ENCODE results near the gene TPGS1. TPM values are rescaled to one million over a fixed set of nuclear protein-coding genes. Genes with fewer than 3 reads are reported as not detected.

TPGS1 gene
- total RNA-seq, 2 donors from 2014 or later: 34.5 to 62.0 TPM

GRCh38 chr19:470701-471100 is 36.6 kb upstream of the TPGS1 start:
- intact Hi-C loops (cut with DNase I): no loop called here
- Histone ChIP-seq H3K4me1 (no peaks in the 10 kb centered on the region), H3K27me3 (no peaks in the 10 kb centered on the region), H3K27ac (no peak overlapping the region), H3K9me3 (no peaks in the 10 kb centered on the region), H3K4me3 (no peak overlapping the region), H3K36me3 (replicated peaks in 1 of 2; ENCODE audit: insufficient read depth in 1 of 2, low read depth in 2 of 2) (no peaks in the 10 kb centered on the region)
- TF ChIP-seq POLR2A (IDR thresholded peaks at IDR 0.05) (no peak), CTCF (IDR thresholded peaks at IDR 0.05) (no peak)
- ATAC-seq: no peak
- 88% methylated on average over 5 to 18 of the region's 20 CpGs for WGBS, 2 donors
- DNase-seq: no peak

- WGBS, 2 donors: 72 to 74% methylated on average over 15 to 23 of the region's 23 CpGs
- intact Hi-C loops (cut with DNase I): no loop called here
Measured at GRCh38 chr19:472005-472858, 35.1 kb upstream of the TPGS1 start.

GRCh38 chr19:474126-475078 is 32.9 kb upstream of the TPGS1 start:
- no peak overlapping the region for H3K27ac ChIP-seq
- no peak for ATAC-seq

More at GRCh38 chr19:472005-472858, 35.1 kb upstream of the TPGS1 start:
- Histone ChIP-seq H3K4me1 (no peaks in the 10 kb centered on the region), H3K4me3 (no peak overlapping the region), H3K36me3 (replicated peaks in 1 of 2; ENCODE audit: insufficient read depth in 1 of 2, low read depth in 2 of 2) (no peaks in the 10 kb centered on the region), H3K27ac (no peak overlapping the region), H3K27me3 (no peaks in the 10 kb centered on the region), H3K9me3 (no peaks in the 10 kb centered on the region)
- DNase-seq: no peak
- no peak for ATAC-seq
- no peak for TF ChIP-seq CTCF (IDR thresholded peaks at IDR 0.05)
- no peak for TF ChIP-seq POLR2A (IDR thresholded peaks at IDR 0.05)

GRCh38 chr19:475360-475759 is 31.9 kb upstream of the TPGS1 start:
- intact Hi-C loops (cut with DNase I): no loop called here
- 69 to 70% methylated on average over 13 of the region's 13 CpGs for WGBS, 2 donors
- ATAC-seq (no peak), DNase-seq (no peak)
- H3K27ac ChIP-seq: no peak overlapping the region
- H3K4me1 ChIP-seq: peaks cover 5% of the 10 kb centered on the region
- H3K4me3 ChIP-seq: no peak overlapping the region
- TF ChIP-seq POLR2A (IDR thresholded peaks at IDR 0.05): no peak
- TF ChIP-seq CTCF (IDR thresholded peaks at IDR 0.05): no peak
- H3K36me3 ChIP-seq (replicated peaks in 1 of 2; ENCODE audit: insufficient read depth in 1 of 2, low read depth in 2 of 2): no peaks in the 10 kb centered on the region
- no peaks in the 10 kb centered on the region for H3K9me3 ChIP-seq
- H3K27me3 ChIP-seq: no peaks in the 10 kb centered on the region

More at GRCh38 chr19:474126-475078, 32.9 kb upstream of the TPGS1 start:
- Histone ChIP-seq H3K9me3 (no peaks in the 10 kb centered on the region), H3K4me3 (no peak overlapping the region), H3K27me3 (no peaks in the 10 kb centered on the region), H3K36me3 (replicated peaks in 1 of 2; ENCODE audit: insufficient read depth in 1 of 2, low read depth in 2 of 2) (no peaks in the 10 kb centered on the region), H3K4me1 (no peaks in the 10 kb centered on the region)
- WGBS, 2 donors: 55 to 81% methylated on average over 17 to 56 of the region's 57 CpGs
- no peak for DNase-seq
- TF ChIP-seq POLR2A (IDR thresholded peaks at IDR 0.05) (no peak), CTCF (IDR thresholded peaks at IDR 0.05) (no peak)
- intact Hi-C loops (cut with DNase I): no loop called here

All from body of pancreas (tissue), 4 donors.